HepG2 (cell line): Measurements from ENCODE around the gene SMAD6. TPM values are rescaled to one million over a fixed set of nuclear protein-coding genes. Genes with fewer than 3 reads are reported as not detected.
A peak's percentile ranks its signal among the peaks of the same experiment; 100 is the strongest.

Experiments
- ATAC-seq: fragments of 200-7000 bp; cut with Tn5 transposase; 3 replicates; pipeline ENCODE4 v1.9.1; 2020; ENCODE audit warnings: mild to moderate bottlenecking, moderate library complexity
- BruUV-seq: library from RNA; stranded (reverse); fragments of 400-500 nt; replicated peaks from 2 replicates; lab custom pipeline; 2021; lab: Mats Ljungman, UMichigan
- CTCF ChIA-PET: fragments of 300-600 bp; formaldehyde crosslinking; extraction: SDS; loops from one replicate; lab custom pipeline; 2021; ENCODE audit warnings: low total read pairs, inconsistent platforms, low intra/inter-chr PET ratio; lab: Yijun Ruan, JAX
- POLR2A ChIA-PET: fragments of 350-600 bp; sonication (Branson Sonifier 250); formaldehyde crosslinking; loops from one replicate; lab custom pipeline; 2020; ENCODE audit warnings: antibody characterized with exemption, inconsistent platforms; lab: Yijun Ruan, JAX
- DNase-seq: peaks from one replicate; pipeline ENCODE4 v3.0.0-alpha.2; 2015; ENCODE audit warnings: low spot score
- FAIRE-seq: peaks from 3 replicates; lab custom pipeline; 2011; peaks lifted over from hg19 to GRCh38; lab: Jason Lieb, UNC
- H2AFZ ChIP-seq: one replicate; pipeline ENCODE4 v1.6.1; 2011; ENCODE audit warnings: low read length, inconsistent platforms
- H3K27ac ChIP-seq: fragments of 300-600 bp; 3 replicates; pipeline ENCODE4 v1.8.0; 2011; ENCODE audit warnings: mixed run types, mild to moderate bottlenecking, mixed read lengths, low read length, inconsistent platforms; ENCODE audit not compliant: insufficient read depth; ENCODE audit errors: extremely low read length
- H3K27me3 ChIP-seq, 2 experiments: fragments of 200-600 bp in 1 of 2; 2 replicates in 1 of 2; 3 replicates in 1 of 2; pipeline versions ENCODE4 v1.6.0 to v1.8.0; 2011; ENCODE audit warnings: low read length in 2 of 2, mild to moderate bottlenecking in 2 of 2, moderate library complexity in 2 of 2, inconsistent platforms in 1 of 2; ENCODE audit not compliant: insufficient read depth in 2 of 2, control insufficient read depth in 1 of 2
- H3K36me3 ChIP-seq, 2 experiments: fragments of 200-600 bp in 1 of 2; replicated peaks in 1 of 2; 2 replicates in 1 of 2; 3 replicates in 1 of 2; pipeline versions ENCODE4 v1.5.1 to v1.8.0; 2011; ENCODE audit warnings: low read length in 2 of 2, inconsistent platforms in 1 of 2; ENCODE audit not compliant: insufficient read depth in 2 of 2, control insufficient read depth in 1 of 2
- H3K4me1 ChIP-seq: 2 replicates; pipeline ENCODE4 v1.5.1; 2012; ENCODE audit warnings: low read length, inconsistent platforms; ENCODE audit not compliant: insufficient read depth
- H3K4me2 ChIP-seq: 2 replicates; pipeline ENCODE4 v1.6.0; 2011; ENCODE audit warnings: low read depth, low read length, inconsistent platforms
- H3K4me3 ChIP-seq, 3 experiments: fragments of 200-600 bp in 1 of 3; sonication (generic), shearing (Covaris generic) in 1 of 3; replicated peaks in 1 of 3; 2 replicates each; pipeline ENCODE4 v1.5.1; 2011 to 2016; ENCODE audit warnings: low read length in 3 of 3, inconsistent platforms in 2 of 3, low read depth in 2 of 3, mild to moderate bottlenecking in 2 of 3, control low read depth in 1 of 3, mixed read lengths in 1 of 3; ENCODE audit not compliant: insufficient read depth in 1 of 3
- H3K79me2 ChIP-seq: one replicate; pipeline ENCODE4 v1.6.1; 2011; ENCODE audit warnings: low read length, inconsistent platforms; ENCODE audit not compliant: insufficient read depth
- H3K9ac ChIP-seq: 2 replicates; pipeline ENCODE4 v1.6.0; 2011; ENCODE audit warnings: mild to moderate bottlenecking, low read depth, low read length, inconsistent platforms; ENCODE audit not compliant: insufficient read depth
- H3K9me3 ChIP-seq: 2 replicates; pipeline ENCODE4 v1.5.1; 2012; ENCODE audit warnings: mild to moderate bottlenecking, low read length
- H4K20me1 ChIP-seq: 2 replicates; pipeline ENCODE4 v1.6.0; 2011; ENCODE audit warnings: inconsistent platforms, mild to moderate bottlenecking, low read length, moderate library complexity; ENCODE audit not compliant: insufficient read depth
- PAWR ChIP-seq: sonication (generic); formaldehyde crosslinking; IDR thresholded peaks from 2 replicates; pipeline ENCODE4 v1.4.0; 2020; ENCODE audit warnings: missing genetic modification reagents, mild to moderate bottlenecking, borderline replicate concordance
- PPARG ChIP-seq: conservative IDR thresholded peaks from 2 replicates; pipeline ENCODE4 v1.6.1; 2016; ENCODE audit warnings: missing biosample characterization, missing genetic modification reagents
- SOX13 ChIP-seq, 3 experiments: fragments of 450-650 bp in 1 of 3; sonication (generic) in 1 of 3; formaldehyde crosslinking in 1 of 3; IDR thresholded peaks in 2 of 3; conservative IDR thresholded peaks in 1 of 3; 2 replicates each; pipeline versions ENCODE4 v1.5.0 to v1.6.1; 2016 to 2020; ENCODE audit warnings: antibody characterized with exemption in 1 of 3, mild to moderate bottlenecking in 1 of 3, missing compliant biosample characterization in 1 of 3, missing genetic modification reagents in 1 of 3, moderate library complexity in 1 of 3
- WGBS: methylation state at CpG from one replicate; pipeline ENCODE4 v1.1.6; 2017; ENCODE audit warnings: low lambda C conversion rate; 5-methylcytosine and 5-hydroxymethylcytosine counted together
- in situ Hi-C: cut with HindIII; loops from 2 replicates; pipeline ENCODE4 v1.10.0; 2017; ENCODE audit warnings: low pct_unique_long_range_greater_than_20kb; ENCODE audit not compliant: extremely low pct_ligation_motif_present
- intact Hi-C: fragments of 100-400 bp; cut with micrococcal nuclease; formaldehyde crosslinking; loops from one replicate; pipeline ENCODE4 v1.10.0; 2022; ENCODE audit not compliant: unreplicated experiment
- polyA plus RNA-seq, 8 experiments: library from polyadenylated mRNA; depleted of rRNA in 3 of 8; stranded (reverse) in 7 of 8; unstranded in 1 of 8; fragments of >200 nt; fragmentation: Illumina TruSeq in 4 of 8; extraction: Trizol in 4 of 8; gene quantifications; 2 replicates each; pipeline versions ENCODE4 v1.2.1 to v1.2.3, GENCODE V29; 2011 to 2016; ENCODE audit warnings: low read depth in 4 of 8, missing spikeins in 1 of 8, mixed read lengths in 1 of 8; ENCODE audit not compliant: insufficient read depth in 1 of 8
- total RNA-seq, 5 experiments: library from RNA; depleted of rRNA; stranded (reverse); fragments of >200 nt; fragmentation: Illumina TruSeq; extraction: Trizol; gene quantifications; 2 replicates each; pipeline ENCODE4 v1.2.3, GENCODE V29; 2016; ENCODE audit warnings: low read depth in 1 of 5
- TF ChIP-seq, protein P1 (sequence below): sonication (generic); formaldehyde crosslinking; IDR thresholded peaks from 2 replicates; pipeline ENCODE4 v1.5.1; 2020; ENCODE audit warnings: mild to moderate bottlenecking, missing genetic modification reagents, moderate library complexity

The SMAD6 gene
- total and polyA plus RNA-seq, 2 of the 13 experiments (the other 11 are each of a cell fraction or from before 2014, with no cell fraction given) = 3.3 to 4.4 TPM

DNA sequence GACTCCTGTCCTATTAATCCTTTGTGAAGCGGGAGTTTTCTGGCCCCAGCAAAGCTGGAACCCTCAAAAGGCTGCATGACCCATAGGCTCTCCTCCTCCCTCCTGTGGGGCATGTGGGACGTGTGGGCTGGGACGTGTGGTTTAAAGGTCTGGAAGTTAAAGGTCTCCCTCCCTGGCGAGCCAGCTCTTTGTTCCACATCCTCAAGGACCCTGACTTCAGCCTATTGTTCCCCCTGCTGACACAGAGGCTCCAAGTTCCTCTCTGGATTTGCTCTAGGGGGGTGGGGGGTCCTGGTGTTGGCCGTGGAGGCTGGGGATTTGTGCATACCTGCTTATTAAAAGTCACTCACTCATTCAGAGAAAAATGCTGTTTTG lies 44.2 kb downstream of the SMAD6 start:
- peaks cover 74% of the 10 kb centered on the region for H3K4me1 ChIP-seq
- H2AFZ ChIP-seq = no peak overlapping the region
- no peaks in the 10 kb centered on the region for H3K9me3 ChIP-seq
- H3K36me3 ChIP-seq = no peaks in the 10 kb centered on the region
- FAIRE-seq (no peak), ATAC-seq (no peak), DNase-seq (no peak)
- no peak overlapping the region; the same call in 1 of the 2 replicates for H3K4me2 ChIP-seq
- no TSS peak for BruUV-seq
- no peak overlapping the region for H3K4me3 ChIP-seq
- H3K27ac ChIP-seq = no peak overlapping the region
- POLR2A ChIA-PET = no interaction called here
- 32% methylated on average over 4 of the region's 5 CpGs for WGBS
- no peaks in the 10 kb centered on the region for H3K79me2 ChIP-seq
- CTCF ChIA-PET = no interaction called here
- H3K9ac ChIP-seq = no peak overlapping the region
- intact Hi-C loops (no loop called here), in situ Hi-C loops (no loop called here)
- H4K20me1 ChIP-seq = no peaks in the 10 kb centered on the region
- TF ChIP-seq SOX13 (IDR thresholded peaks at IDR 0.05) (no peak), SOX13 (CRISPR knock-in tag; conservative IDR thresholded peaks at IDR 0.05 in 1 of 2, IDR thresholded peaks at IDR 0.05 in 1 of 2) (peak in 1 of 2 experiments; percentile 52; a peak in 2 of 4 replicates), PPARG (CRISPR knock-in tag) (0 out of 2 replicates have a peak, but pooled peaks have one; percentile 9), PAWR (CRISPR knock-in tag) (no peak)
- TF ChIP-seq, protein P1, sequence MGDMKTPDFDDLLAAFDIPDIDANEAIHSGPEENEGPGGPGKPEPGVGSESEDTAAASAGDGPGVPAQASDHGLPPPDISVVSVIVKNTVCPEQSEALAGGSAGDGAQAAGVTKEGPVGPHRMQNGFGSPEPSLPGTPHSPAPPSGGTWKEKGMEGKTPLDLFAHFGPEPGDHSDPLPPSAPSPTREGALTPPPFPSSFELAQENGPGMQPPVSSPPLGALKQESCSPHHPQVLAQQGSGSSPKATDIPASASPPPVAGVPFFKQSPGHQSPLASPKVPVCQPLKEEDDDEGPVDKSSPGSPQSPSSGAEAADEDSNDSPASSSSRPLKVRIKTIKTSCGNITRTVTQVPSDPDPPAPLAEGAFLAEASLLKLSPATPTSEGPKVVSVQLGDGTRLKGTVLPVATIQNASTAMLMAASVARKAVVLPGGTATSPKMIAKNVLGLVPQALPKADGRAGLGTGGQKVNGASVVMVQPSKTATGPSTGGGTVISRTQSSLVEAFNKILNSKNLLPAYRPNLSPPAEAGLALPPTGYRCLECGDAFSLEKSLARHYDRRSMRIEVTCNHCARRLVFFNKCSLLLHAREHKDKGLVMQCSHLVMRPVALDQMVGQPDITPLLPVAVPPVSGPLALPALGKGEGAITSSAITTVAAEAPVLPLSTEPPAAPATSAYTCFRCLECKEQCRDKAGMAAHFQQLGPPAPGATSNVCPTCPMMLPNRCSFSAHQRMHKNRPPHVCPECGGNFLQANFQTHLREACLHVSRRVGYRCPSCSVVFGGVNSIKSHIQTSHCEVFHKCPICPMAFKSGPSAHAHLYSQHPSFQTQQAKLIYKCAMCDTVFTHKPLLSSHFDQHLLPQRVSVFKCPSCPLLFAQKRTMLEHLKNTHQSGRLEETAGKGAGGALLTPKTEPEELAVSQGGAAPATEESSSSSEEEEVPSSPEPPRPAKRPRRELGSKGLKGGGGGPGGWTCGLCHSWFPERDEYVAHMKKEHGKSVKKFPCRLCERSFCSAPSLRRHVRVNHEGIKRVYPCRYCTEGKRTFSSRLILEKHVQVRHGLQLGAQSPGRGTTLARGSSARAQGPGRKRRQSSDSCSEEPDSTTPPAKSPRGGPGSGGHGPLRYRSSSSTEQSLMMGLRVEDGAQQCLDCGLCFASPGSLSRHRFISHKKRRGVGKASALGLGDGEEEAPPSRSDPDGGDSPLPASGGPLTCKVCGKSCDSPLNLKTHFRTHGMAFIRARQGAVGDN (CRISPR knock-in tag) = peak; percentile 34
- no peaks in the 10 kb centered on the region for H3K27me3 ChIP-seq
